ENCODE measurements around the gene CRIM1.

Gene CRIM1

DNA sequence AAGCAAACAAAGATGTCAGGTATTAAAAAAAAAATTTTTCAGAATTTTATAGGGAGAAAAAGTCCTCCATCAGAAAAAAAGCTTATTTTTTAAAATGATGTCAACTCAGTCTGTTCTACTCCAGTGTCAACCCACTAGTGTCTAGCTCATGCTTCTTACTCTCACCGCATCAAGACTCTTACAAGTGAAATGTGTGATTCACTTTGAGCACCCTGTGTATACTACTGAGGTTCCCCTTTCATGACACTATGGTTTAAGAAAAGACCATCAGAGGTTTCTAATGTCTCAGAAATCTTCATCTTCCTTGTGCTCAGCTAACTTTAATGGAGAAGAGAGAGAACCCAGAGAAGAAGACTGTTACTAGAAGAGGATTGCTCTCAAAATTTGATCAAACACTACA lies 199.0 kb downstream of the CRIM1 start:
- no peaks in the 10 kb centered on the region for H3K9me3 ChIP-seq (ENCODE audit: insufficient read depth, low read depth, low read length)
- H3K9me2 ChIP-seq (replicated peaks; ENCODE audit: low read depth, low read length), result no peaks in the 10 kb centered on the region
- peaks cover 56% of the 10 kb centered on the region; the same call in 1 of the 2 replicates for H3K36me3 ChIP-seq (ENCODE audit: insufficient read depth, low read length)
- H3K27me3 ChIP-seq (ENCODE audit: insufficient read depth, low read length, poor library complexity, severe bottlenecking), result no peaks in the 10 kb centered on the region
- no peak overlapping the region for H3K4me3 ChIP-seq (ENCODE audit: low read length, poor library complexity, severe bottlenecking)
- no peak overlapping the region for H3K4me2 ChIP-seq (ENCODE audit: low read depth, low read length, poor library complexity, severe bottlenecking)
- H2AFZ ChIP-seq (ENCODE audit: low read length), result no peak overlapping the region
- no peak overlapping the region for H3K9ac ChIP-seq (ENCODE audit: low read depth, low read length, poor library complexity, severe bottlenecking)
- H3K79me2 ChIP-seq (ENCODE audit: insufficient read depth, low read length), result no peaks in the 10 kb centered on the region
- TF ChIP-seq, protein P1, sequence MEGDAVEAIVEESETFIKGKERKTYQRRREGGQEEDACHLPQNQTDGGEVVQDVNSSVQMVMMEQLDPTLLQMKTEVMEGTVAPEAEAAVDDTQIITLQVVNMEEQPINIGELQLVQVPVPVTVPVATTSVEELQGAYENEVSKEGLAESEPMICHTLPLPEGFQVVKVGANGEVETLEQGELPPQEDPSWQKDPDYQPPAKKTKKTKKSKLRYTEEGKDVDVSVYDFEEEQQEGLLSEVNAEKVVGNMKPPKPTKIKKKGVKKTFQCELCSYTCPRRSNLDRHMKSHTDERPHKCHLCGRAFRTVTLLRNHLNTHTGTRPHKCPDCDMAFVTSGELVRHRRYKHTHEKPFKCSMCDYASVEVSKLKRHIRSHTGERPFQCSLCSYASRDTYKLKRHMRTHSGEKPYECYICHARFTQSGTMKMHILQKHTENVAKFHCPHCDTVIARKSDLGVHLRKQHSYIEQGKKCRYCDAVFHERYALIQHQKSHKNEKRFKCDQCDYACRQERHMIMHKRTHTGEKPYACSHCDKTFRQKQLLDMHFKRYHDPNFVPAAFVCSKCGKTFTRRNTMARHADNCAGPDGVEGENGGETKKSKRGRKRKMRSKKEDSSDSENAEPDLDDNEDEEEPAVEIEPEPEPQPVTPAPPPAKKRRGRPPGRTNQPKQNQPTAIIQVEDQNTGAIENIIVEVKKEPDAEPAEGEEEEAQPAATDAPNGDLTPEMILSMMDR (conservative IDR thresholded peaks at IDR 0.05; ENCODE audit: low read length), result no peak
- no peak for TF ChIP-seq EZH2phosphoT487 (IDR thresholded peaks at IDR 0.05; ENCODE audit: borderline replicate concordance)
- no peaks in the 10 kb centered on the region for H3F3A ChIP-seq (ENCODE audit: low read depth)
- no peaks in the 10 kb centered on the region for H4K20me1 ChIP-seq (ENCODE audit: insufficient read depth, low read length, poor library complexity, severe bottlenecking)
- H3K4me1 ChIP-seq (ENCODE audit: insufficient read depth, low read length, poor library complexity, severe bottlenecking), result no peaks in the 10 kb centered on the region

DNA sequence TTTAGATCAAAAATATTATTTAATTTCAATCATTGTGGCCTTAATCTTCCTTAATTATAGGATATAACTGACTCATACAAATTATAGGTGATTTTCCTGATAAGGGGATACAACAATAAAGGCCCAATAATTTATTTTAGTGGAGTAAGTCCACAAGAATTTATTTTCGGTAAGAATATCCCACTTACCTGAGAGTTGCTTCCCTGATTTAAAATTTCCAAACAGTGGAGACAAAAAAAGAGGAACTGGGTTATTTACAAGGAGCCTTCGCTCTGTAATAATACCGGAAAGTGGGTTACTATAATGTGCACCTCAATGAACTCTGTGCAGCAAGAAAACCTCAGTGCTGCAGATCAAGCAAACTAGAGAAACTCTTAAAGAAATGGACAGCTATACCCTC lies 200.2 kb downstream of the CRIM1 start:
- no peaks in the 10 kb centered on the region for H3K9me2 ChIP-seq (replicated peaks; ENCODE audit: low read depth, low read length)
- H3K79me2 ChIP-seq (ENCODE audit: insufficient read depth, low read length), result no peaks in the 10 kb centered on the region
- no peaks in the 10 kb centered on the region for H3K9me3 ChIP-seq (ENCODE audit: insufficient read depth, low read depth, low read length)
- H3K27me3 ChIP-seq (ENCODE audit: insufficient read depth, low read length, poor library complexity, severe bottlenecking), result no peaks in the 10 kb centered on the region
- no peak overlapping the region for H3K4me2 ChIP-seq (ENCODE audit: low read depth, low read length, poor library complexity, severe bottlenecking)
- H4K20me1 ChIP-seq (ENCODE audit: insufficient read depth, low read length, poor library complexity, severe bottlenecking), result no peaks in the 10 kb centered on the region
- H2AFZ ChIP-seq (ENCODE audit: low read length), result no peak overlapping the region
- no peaks in the 10 kb centered on the region for H3K4me1 ChIP-seq (ENCODE audit: insufficient read depth, low read length, poor library complexity, severe bottlenecking)
- H3F3A ChIP-seq (ENCODE audit: low read depth), result no peaks in the 10 kb centered on the region
- H3K4me3 ChIP-seq (ENCODE audit: low read length, poor library complexity, severe bottlenecking), result no peak overlapping the region
- peaks cover 68% of the 10 kb centered on the region; the same call in 1 of the 2 replicates for H3K36me3 ChIP-seq (ENCODE audit: insufficient read depth, low read length)
- no peak for TF ChIP-seq EZH2phosphoT487 (IDR thresholded peaks at IDR 0.05; ENCODE audit: borderline replicate concordance)
- TF ChIP-seq, protein P1 (conservative IDR thresholded peaks at IDR 0.05; ENCODE audit: low read length), result no peak
- H3K9ac ChIP-seq (ENCODE audit: low read depth, low read length, poor library complexity, severe bottlenecking), result no peak overlapping the region

DNA sequence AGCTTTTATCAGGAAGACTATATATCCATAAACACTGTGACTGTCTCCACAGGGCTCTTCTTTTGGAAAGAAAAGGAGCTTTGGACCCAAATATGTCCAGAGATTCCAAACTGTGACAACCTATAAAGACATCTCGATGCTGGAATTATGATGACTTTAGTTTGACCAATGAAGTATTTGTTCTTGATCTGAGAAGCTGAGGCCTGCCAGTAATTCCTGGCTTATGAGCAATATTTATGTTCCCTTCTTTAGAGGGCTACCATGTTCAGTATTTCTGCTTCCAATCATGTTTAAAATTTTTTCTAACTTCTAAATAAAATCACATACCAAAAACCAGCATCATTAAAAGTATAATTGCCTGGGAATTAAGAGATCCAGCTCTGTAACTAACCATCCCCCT lies 201.3 kb downstream of the CRIM1 start:
- Histone ChIP-seq H3K9ac (ENCODE audit: low read depth, low read length, poor library complexity, severe bottlenecking) (no peak overlapping the region), H3K79me2 (ENCODE audit: insufficient read depth, low read length) (no peaks in the 10 kb centered on the region), H2AFZ (ENCODE audit: low read length) (no peak overlapping the region), H3K9me2 (replicated peaks; ENCODE audit: low read depth, low read length) (no peaks in the 10 kb centered on the region), H3K36me3 (ENCODE audit: insufficient read depth, low read length) (peaks cover 59% of the 10 kb centered on the region; the same call in 1 of the 2 replicates), H3F3A (ENCODE audit: low read depth) (no peaks in the 10 kb centered on the region), H4K20me1 (ENCODE audit: insufficient read depth, low read length, poor library complexity, severe bottlenecking) (no peaks in the 10 kb centered on the region), H3K9me3 (ENCODE audit: insufficient read depth, low read depth, low read length) (no peaks in the 10 kb centered on the region), H3K27me3 (ENCODE audit: insufficient read depth, low read length, poor library complexity, severe bottlenecking) (no peaks in the 10 kb centered on the region), H3K4me1 (ENCODE audit: insufficient read depth, low read length, poor library complexity, severe bottlenecking) (peaks cover 7% of the 10 kb centered on the region), H3K4me3 (ENCODE audit: low read length, poor library complexity, severe bottlenecking) (no peak overlapping the region), H3K4me2 (ENCODE audit: low read depth, low read length, poor library complexity, severe bottlenecking) (no peak overlapping the region)
- no peak for TF ChIP-seq EZH2phosphoT487 (IDR thresholded peaks at IDR 0.05; ENCODE audit: borderline replicate concordance)
- TF ChIP-seq, protein P1 (conservative IDR thresholded peaks at IDR 0.05; ENCODE audit: low read length), result no peak

All from Loucy (cell line).